ENCODE data around the gene ANOS1.
"Not testable (repeated sequence)": the region's sequence is repeated elsewhere in the genome, so short reads cannot be mapped to it uniquely, and the experiment has no call there.

GRCh38 chrX:8502101-8502500 is 229.8 kb downstream of the ANOS1 start:
- TF ChIP-seq HOXB13 (CRISPR knock-in tag; IDR thresholded peaks at IDR 0.05; ENCODE audit: low read depth); CBX8 (IDR thresholded peaks at IDR 0.05); CTCF (IDR thresholded peaks at IDR 0.05); RARB (CRISPR knock-in tag; IDR thresholded peaks at IDR 0.05); PHF8 (IDR thresholded peaks at IDR 0.05; ENCODE audit: borderline replicate concordance, low read depth); ESRRA (IDR thresholded peaks at IDR 0.05; ENCODE audit: borderline replicate concordance, low read length); RAD21 (conservative IDR thresholded peaks at IDR 0.05 in 1 of 2, IDR thresholded peaks at IDR 0.05 in 1 of 2); RCOR1 (IDR thresholded peaks at IDR 0.05; ENCODE audit: low read depth, low read length); HOXA7 (CRISPR knock-in tag; IDR thresholded peaks at IDR 0.05); MYC (IDR thresholded peaks at IDR 0.05; ENCODE audit: borderline replicate concordance, low read length); BHLHE40 (IDR thresholded peaks at IDR 0.05; ENCODE audit: low read depth, low read length): not testable (repeated sequence)
- TF ChIP-seq, protein P1, sequence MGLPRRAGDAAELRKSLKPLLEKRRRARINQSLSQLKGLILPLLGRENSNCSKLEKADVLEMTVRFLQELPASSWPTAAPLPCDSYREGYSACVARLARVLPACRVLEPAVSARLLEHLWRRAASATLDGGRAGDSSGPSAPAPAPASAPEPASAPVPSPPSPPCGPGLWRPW (IDR thresholded peaks at IDR 0.05): not testable (repeated sequence)
- TF ChIP-seq, protein P2, sequence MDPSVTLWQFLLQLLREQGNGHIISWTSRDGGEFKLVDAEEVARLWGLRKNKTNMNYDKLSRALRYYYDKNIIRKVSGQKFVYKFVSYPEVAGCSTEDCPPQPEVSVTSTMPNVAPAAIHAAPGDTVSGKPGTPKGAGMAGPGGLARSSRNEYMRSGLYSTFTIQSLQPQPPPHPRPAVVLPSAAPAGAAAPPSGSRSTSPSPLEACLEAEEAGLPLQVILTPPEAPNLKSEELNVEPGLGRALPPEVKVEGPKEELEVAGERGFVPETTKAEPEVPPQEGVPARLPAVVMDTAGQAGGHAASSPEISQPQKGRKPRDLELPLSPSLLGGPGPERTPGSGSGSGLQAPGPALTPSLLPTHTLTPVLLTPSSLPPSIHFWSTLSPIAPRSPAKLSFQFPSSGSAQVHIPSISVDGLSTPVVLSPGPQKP (IDR thresholded peaks at IDR 0.05; ENCODE audit: low read depth, low read length): not testable (repeated sequence)
